Breast epithelium (tissue), 3 donors: Measurements from ENCODE around the gene CACNB1.

ENCODE experiments used
- CTCF ChIP-seq, 3 donors: fragments of 450-650 bp; IDR thresholded peaks; one replicate each; pipeline ENCODE4 v1.5.1; 2016 to 2017; ENCODE audit warnings: antibody characterized with exemption in 3 of 3, mild to moderate bottlenecking in 3 of 3, moderate library complexity in 3 of 3
- POLR2A ChIP-seq: fragments of 450-650 bp; IDR thresholded peaks from one replicate; pipeline ENCODE4 v1.6.1; 2016; ENCODE audit warnings: antibody characterized with exemption, mild to moderate bottlenecking, moderate library complexity

GRCh38 chr17:39221572-39221971 is 24.1 kb upstream of the CACNB1 start:
- TF ChIP-seq CTCF (IDR thresholded peaks at IDR 0.05) (no peak), POLR2A (no peak)
